Activated T-helper 17 cell treated with anti-CD3 and anti-CD28 coated beads, Interleukin-2, amount 50 U/mL, for 72 hours (primary cell): ENCODE measurements around the gene MRPL38. TPM values are rescaled to one million over a fixed set of nuclear protein-coding genes. Genes with fewer than 3 reads are reported as not detected.
"Not testable (repeated sequence)": the region's sequence is repeated elsewhere in the genome, so short reads cannot be mapped to it uniquely, and the experiment has no call there.

Source experiments
- ATAC-seq: fragments of 150-1000 bp; cut with Tn5 transposase; replicated peaks from 2 replicates; pipeline ENCODE4 v1.10.0; 2021; ENCODE audit warnings: mild to moderate bottlenecking, moderate library complexity
- H3K27ac Mint-ChIP-seq: one replicate; pipeline ENCODE4 v1.8.0; 2022; ENCODE audit warnings: mixed read lengths
- H3K27me3 Mint-ChIP-seq: one replicate; pipeline ENCODE4 v1.8.0; 2022; ENCODE audit warnings: mixed read lengths
- H3K36me3 Mint-ChIP-seq: one replicate; pipeline ENCODE4 v1.8.0; 2022; ENCODE audit warnings: low read depth, mild to moderate bottlenecking, mixed read lengths
- H3K4me1 Mint-ChIP-seq: one replicate; pipeline ENCODE4 v1.8.0; 2022; ENCODE audit warnings: mixed read lengths
- H3K4me3 Mint-ChIP-seq: one replicate; pipeline ENCODE4 v1.8.0; 2022; ENCODE audit warnings: mild to moderate bottlenecking, mixed read lengths
- H3K9me3 Mint-ChIP-seq: one replicate; pipeline ENCODE4 v1.8.0; 2022; ENCODE audit warnings: mixed read lengths
- total RNA-seq, 2 donors: library from RNA; stranded (reverse); gene quantifications; one replicate each; pipeline ENCODE4 v1.2.3, GENCODE V29; 2022

The MRPL38 gene
- total RNA-seq, 2 donors from 2014 or later = 74.2 to 113 TPM

DNA sequence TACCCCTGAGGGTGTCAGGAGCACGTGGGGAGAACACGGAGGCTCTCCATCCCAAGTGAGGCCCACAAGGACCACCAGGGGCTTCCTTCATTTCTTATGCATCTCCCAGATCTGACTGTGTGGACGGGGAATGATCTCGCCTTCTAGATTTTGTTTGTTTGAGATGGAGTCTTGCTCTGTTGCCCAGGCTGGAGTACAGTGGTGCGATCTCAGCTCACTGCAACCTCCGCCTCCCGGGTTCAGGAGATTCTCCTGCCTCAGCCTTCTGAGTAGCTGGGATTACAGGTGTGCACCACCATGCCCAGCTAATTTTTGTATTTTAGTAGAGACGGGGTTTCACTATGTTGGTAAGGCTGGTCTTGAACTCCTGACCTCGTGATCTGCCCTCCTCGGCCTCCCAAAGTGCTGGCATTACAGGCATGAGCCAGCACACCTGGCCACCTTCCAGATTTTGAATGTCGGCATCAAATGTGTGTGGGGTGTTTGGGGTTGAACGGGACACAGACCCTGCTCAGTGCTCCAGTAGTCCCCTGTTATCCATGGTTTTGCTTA is 35.9 kb downstream of the MRPL38 start:
- not testable (repeated sequence) for H3K4me1 Mint-ChIP-seq, H3K27ac Mint-ChIP-seq, ATAC-seq, H3K4me3 Mint-ChIP-seq, H3K36me3 Mint-ChIP-seq, H3K9me3 Mint-ChIP-seq, H3K27me3 Mint-ChIP-seq

DNA sequence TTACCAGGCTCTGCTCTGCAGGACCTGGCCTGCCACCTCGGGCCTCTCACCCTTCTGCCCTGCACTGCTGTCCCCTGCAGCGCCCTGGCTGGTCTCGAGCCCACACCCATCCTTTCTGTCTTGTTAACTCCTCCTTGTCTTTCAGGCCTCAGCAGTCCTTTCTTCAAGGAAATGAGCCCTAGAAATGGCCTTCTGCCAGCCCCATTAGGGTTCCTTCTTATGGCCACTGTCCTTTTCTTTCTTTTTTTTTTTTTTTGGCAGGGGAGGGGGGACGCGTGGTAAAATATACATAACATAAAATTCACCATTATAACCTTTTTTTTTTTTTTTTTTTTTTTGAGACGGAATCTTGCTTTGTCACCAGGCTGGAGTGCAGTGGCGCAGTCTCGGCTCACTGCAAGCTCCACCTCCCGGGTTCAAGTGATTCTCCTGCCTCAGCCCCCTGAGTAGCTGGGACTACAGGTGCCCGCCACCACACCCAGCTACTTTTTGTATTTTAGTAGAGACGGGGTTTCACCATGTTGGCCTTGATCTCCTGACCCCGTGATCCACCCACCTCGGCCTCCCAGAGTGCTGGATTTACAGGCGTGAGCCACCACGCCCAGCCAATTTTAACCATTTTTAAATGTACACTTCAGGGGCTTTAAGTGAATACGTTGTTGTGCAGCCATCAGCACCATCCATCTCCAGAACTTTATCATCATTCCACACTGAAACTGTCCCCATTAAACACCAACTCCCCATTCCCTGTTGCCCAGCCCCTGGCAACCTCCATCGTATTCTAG is 39.1 kb downstream of the MRPL38 start:
- H3K36me3 Mint-ChIP-seq, H3K9me3 Mint-ChIP-seq, H3K4me1 Mint-ChIP-seq, H3K27me3 Mint-ChIP-seq, ATAC-seq: not testable (repeated sequence)
- H3K4me3 Mint-ChIP-seq = peak overlapping the region; percentile 62
- H3K27ac Mint-ChIP-seq = peak overlapping the region; percentile 86

GRCh38 chr17:75864887-75865286 is 39.8 kb downstream of the MRPL38 start:
- not testable (repeated sequence) for H3K36me3 Mint-ChIP-seq, H3K27me3 Mint-ChIP-seq, H3K4me1 Mint-ChIP-seq, H3K9me3 Mint-ChIP-seq
- H3K4me3 Mint-ChIP-seq = peak overlapping the region; percentile 62
- peak; percentile 81 for ATAC-seq
- H3K27ac Mint-ChIP-seq = peak overlapping the region; percentile 86

- no peaks in the 10 kb centered on the region for H3K36me3 Mint-ChIP-seq
- no peaks in the 10 kb centered on the region for H3K9me3 Mint-ChIP-seq
- H3K27me3 Mint-ChIP-seq = no peaks in the 10 kb centered on the region
- ATAC-seq = peak; percentile 78
- peaks cover 6% of the 10 kb centered on the region for H3K4me1 Mint-ChIP-seq
- H3K4me3 Mint-ChIP-seq = peak overlapping the region; percentile 62
- H3K27ac Mint-ChIP-seq = peak overlapping the region; percentile 86
Measured at GRCh38 chr17:75864448-75864871, 40.2 kb downstream of the MRPL38 start.

GRCh38 chr17:75861927-75862317 is 42.8 kb downstream of the MRPL38 start:
- Mint-ChIP-seq H3K27me3 (no peaks in the 10 kb centered on the region), H3K4me3 (no peak overlapping the region), H3K36me3 (no peaks in the 10 kb centered on the region), H3K4me1 (peaks cover 12% of the 10 kb centered on the region), H3K9me3 (no peaks in the 10 kb centered on the region), H3K27ac (no peak overlapping the region)
- no peak for ATAC-seq

DNA sequence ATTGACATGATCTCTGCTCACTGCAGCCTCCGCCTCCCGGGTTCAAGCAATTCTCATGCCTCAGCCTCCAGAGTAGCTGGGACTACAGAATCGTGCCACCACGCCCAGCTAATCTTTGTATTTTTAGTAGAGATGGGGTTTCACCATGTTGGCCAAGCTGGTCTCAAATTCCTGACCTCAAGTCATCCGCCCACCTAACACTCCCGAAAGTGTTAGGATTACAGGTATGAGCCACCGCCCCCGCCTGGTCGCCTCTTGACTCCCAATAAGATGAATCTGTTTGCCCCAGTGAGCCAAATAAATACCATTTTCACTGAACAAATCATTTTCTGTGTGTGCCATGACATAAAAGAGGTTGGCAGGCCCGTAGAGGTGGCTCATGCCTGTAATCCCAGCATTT is 45.3 kb downstream of the MRPL38 start:
- not testable (repeated sequence) for ATAC-seq, H3K9me3 Mint-ChIP-seq, H3K36me3 Mint-ChIP-seq, H3K27me3 Mint-ChIP-seq
- peak overlapping the region; percentile 52 for H3K27ac Mint-ChIP-seq
- peaks cover 14% of the 10 kb centered on the region for H3K4me1 Mint-ChIP-seq
- peak overlapping the region; percentile 25 for H3K4me3 Mint-ChIP-seq

- no peak overlapping the region for H3K27ac Mint-ChIP-seq
- no peaks in the 10 kb centered on the region for H3K9me3 Mint-ChIP-seq
- no peak overlapping the region for H3K4me3 Mint-ChIP-seq
- H3K36me3 Mint-ChIP-seq = peaks cover 16% of the 10 kb centered on the region
- H3K4me1 Mint-ChIP-seq = peaks cover 12% of the 10 kb centered on the region
- no peaks in the 10 kb centered on the region for H3K27me3 Mint-ChIP-seq
- ATAC-seq = no peak
Measured at GRCh38 chr17:75856062-75856756, 48.5 kb downstream of the MRPL38 start.

DNA sequence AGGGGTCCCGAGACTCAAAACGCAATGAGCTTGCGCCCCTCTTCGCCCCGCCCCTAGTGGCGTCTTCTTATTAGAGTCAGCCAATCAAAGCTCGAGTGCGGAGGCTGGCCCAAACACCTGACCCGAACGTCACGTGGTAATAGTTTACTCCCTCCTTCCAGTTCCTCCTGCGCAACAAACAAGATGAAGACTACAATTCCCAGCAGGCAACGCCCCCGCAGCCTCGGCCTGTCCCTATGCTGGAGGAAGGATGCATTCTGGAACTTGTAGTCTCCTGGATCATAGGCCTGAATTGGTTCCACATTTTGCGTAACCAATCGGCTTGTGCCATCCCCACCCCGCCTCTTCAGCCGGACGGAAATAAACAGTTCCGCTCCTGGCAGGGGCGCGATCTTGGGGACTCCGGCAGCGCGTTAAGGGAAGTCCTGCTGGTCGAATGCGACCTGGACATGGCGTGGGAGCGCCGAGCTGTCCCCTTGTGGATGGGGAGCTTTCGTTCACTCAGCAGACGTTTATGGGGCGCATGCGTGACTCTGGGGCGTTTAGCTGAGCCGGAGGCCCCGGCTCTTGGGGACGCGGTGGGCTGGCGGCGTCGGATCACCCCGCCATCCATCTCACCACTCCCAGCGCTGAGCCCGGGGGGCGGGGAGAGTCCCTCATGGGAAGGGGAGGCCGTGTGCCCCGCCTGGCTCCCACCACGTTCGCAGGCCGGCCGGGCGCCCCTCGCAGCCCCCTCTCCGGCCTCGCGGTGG is 49.2 kb downstream of the MRPL38 start, which contains the start of gene WBP2:
Gene WBP2 (minus strand): TSS at position 26 of the 752 bp plus-strand sequence. CDS start 38 bp downstream, outside the sequence.
- no peaks in the 10 kb centered on the region for H3K27me3 Mint-ChIP-seq
- no peak within 1 kb of the TSS for H3K4me3 Mint-ChIP-seq

GRCh38 chr17:75854881-75855309 is 49.8 kb downstream of the MRPL38 start:
- peaks cover 29% of the 10 kb centered on the region for H3K36me3 Mint-ChIP-seq
- H3K27ac Mint-ChIP-seq = no peak overlapping the region
- ATAC-seq = no peak
- peaks cover 12% of the 10 kb centered on the region for H3K4me1 Mint-ChIP-seq
- H3K9me3 Mint-ChIP-seq = no peaks in the 10 kb centered on the region
- no peak overlapping the region for H3K4me3 Mint-ChIP-seq
- H3K27me3 Mint-ChIP-seq = no peaks in the 10 kb centered on the region

More for the DNA sequence above, 49.2 kb downstream of the MRPL38 start, which contains the start of gene WBP2:
- Mint-ChIP-seq H3K4me1 (peaks cover 12% of the 10 kb centered on the region), H3K36me3 (peaks cover 23% of the 10 kb centered on the region), H3K27ac (no peak within 1 kb of the TSS), H3K9me3 (no peaks in the 10 kb centered on the region)
- ATAC-seq = peak; percentile 91

DNA sequence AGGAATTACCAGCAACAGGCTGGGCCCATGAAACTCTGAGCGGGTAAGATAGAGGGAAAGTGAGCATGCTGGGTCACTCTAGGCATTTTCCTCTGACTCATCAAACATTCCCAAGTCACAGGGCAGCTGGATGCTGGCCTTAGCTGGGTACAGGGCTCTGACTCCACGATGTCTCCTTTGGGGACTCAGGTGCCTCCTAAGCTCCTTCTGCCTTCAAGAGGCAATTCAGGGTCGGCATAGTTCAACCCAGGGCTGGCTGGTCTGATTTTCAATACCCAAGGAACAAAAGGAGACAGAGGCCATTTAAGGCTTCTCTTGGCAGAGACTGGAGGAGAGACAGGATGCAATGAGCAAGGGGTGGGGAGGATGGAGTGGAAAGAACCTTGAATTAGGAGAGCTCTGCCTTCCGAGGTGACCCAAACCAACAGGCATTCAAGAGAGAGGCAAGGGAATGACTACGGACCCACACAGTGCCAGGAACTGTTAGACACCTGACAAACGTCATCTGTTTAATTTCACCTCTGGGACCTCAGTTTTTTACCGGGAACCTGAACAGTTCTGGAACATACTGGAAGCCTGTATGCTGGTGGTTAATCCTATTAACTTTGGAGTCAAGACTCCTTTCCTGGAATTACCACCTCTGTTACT is 50.5 kb downstream of the MRPL38 start:
- Mint-ChIP-seq H3K4me1 (peaks cover 12% of the 10 kb centered on the region), H3K27me3 (no peaks in the 10 kb centered on the region), H3K36me3 (peaks cover 35% of the 10 kb centered on the region), H3K4me3 (no peak overlapping the region), H3K27ac (no peak overlapping the region), H3K9me3 (no peaks in the 10 kb centered on the region)
- ATAC-seq = no peak

GRCh38 chr17:75853433-75853832 is 51.3 kb downstream of the MRPL38 start:
- H3K4me1 Mint-ChIP-seq = peaks cover 6% of the 10 kb centered on the region
- no peaks in the 10 kb centered on the region for H3K9me3 Mint-ChIP-seq
- no peaks in the 10 kb centered on the region for H3K27me3 Mint-ChIP-seq
- H3K36me3 Mint-ChIP-seq = peaks cover 43% of the 10 kb centered on the region
- no peak for ATAC-seq
- no peak overlapping the region for H3K27ac Mint-ChIP-seq
- no peak overlapping the region for H3K4me3 Mint-ChIP-seq

DNA sequence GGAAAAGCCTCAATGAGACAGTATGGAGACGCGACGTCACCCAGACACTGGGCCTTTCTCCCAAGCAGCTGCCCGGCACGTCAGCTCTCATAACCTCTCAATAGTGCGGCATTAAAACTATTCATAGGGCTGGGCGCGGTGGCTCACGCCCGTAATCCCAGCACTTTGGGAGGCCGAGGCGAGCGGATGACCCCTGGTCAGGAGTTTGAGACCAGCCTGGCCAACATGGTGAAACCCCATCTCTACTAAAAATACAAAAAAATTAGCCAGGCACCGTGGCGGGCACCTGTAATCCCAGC is 53.0 kb downstream of the MRPL38 start:
- H3K4me3 Mint-ChIP-seq, H3K4me1 Mint-ChIP-seq, H3K9me3 Mint-ChIP-seq, ATAC-seq, H3K27me3 Mint-ChIP-seq, H3K27ac Mint-ChIP-seq: not testable (repeated sequence)
- H3K36me3 Mint-ChIP-seq = peaks cover 61% of the 10 kb centered on the region

DNA sequence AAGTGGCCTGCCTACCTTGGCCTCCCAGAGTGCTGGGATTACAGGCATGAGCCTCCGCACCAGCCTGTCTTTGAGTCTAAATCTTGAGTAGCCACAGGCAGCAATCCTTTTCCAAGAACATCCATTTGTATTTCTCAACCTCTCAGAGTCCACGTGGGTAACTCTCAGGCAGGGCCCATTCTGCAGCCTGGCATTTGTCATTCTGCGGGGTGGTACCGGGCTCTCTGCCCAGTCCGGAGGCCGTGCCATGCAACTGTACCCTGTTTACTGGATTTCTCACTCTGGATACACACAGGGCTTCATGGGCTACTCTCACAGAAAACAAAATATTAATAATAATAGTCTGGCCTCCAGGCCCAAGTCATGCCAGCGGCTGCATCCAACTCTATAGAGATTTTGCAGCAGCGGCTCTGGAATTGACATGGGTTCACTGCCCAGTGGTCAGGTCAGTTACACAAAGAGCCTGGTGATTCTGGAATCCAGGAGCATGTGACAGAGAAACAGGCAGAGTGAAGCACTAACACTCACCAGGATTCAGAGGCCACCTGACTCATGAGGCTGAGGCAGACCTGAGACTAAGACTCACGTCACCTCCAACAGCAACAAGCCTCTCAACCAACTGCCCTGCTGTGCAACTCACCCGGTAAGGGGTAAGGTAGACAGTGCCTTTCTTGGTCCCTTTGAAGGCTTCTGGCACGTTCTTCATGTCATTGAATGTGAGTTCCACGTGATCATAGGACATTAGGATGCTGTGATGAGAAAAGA is 53.6 kb downstream of the MRPL38 start:
- Mint-ChIP-seq H3K36me3 (peaks cover 67% of the 10 kb centered on the region), H3K4me1 (no peaks in the 10 kb centered on the region), H3K27me3 (no peaks in the 10 kb centered on the region), H3K9me3 (no peaks in the 10 kb centered on the region), H3K27ac (no peak overlapping the region), H3K4me3 (no peak overlapping the region)
- ATAC-seq = no peak
